IMR-90 (cell line): ENCODE measurements around the gene SPP2. TPM values are rescaled to one million over a fixed set of nuclear protein-coding genes. Genes with fewer than 3 reads are reported as not detected.

ENCODE experiments used
- ATAC-seq: fragments of 200-7000 bp; cut with Tn5 transposase; 2 replicates; pipeline ENCODE4 v1.9.1; 2020; ENCODE audit warnings: low read depth, mild to moderate bottlenecking, moderate library complexity
- BruUV-seq: library from RNA; stranded (reverse); fragments of 400-500 nt; replicated peaks from 2 replicates; lab custom pipeline; 2021; lab: Mats Ljungman, UMichigan
- CTCF ChIA-PET: fragments of 300-600 bp; formaldehyde crosslinking; extraction: SDS; loops from one replicate; lab custom pipeline; 2021; ENCODE audit warnings: antibody characterized with exemption; lab: Yijun Ruan, JAX
- POLR2A ChIA-PET: fragments of 300-600 bp; sonication (Branson Sonifier 250); formaldehyde crosslinking; loops from one replicate; lab custom pipeline; 2022; ENCODE audit warnings: antibody characterized with exemption; ENCODE audit not compliant: unreplicated experiment; lab: Charles Lee
- DNase-seq: peaks from one replicate; pipeline ENCODE4 v3.0.0; 2013
- H2AFZ ChIP-seq: replicated peaks from 2 replicates; pipeline ENCODE3; 2013; ENCODE audit warnings: low read length, mild to moderate bottlenecking; ENCODE audit not compliant: poor library complexity
- H2AK5ac ChIP-seq: 2 replicates; pipeline ENCODE4 v1.6.1; 2013; ENCODE audit warnings: low read depth, low read length, inconsistent platforms
- H2AK9ac ChIP-seq: replicated peaks from 2 replicates; pipeline ENCODE3; 2013; ENCODE audit warnings: mild to moderate bottlenecking, low read depth, low read length, moderate library complexity; ENCODE audit not compliant: poor library complexity
- H2BK120ac ChIP-seq: 2 replicates; pipeline ENCODE4 v1.6.1; 2013; ENCODE audit warnings: low read depth, low read length, inconsistent platforms
- H2BK15ac ChIP-seq: 3 replicates; pipeline ENCODE4 v1.6.1; 2013; ENCODE audit warnings: low read depth, low read length, inconsistent platforms
- H2BK20ac ChIP-seq: 2 replicates; pipeline ENCODE4 v1.6.1; 2013; ENCODE audit warnings: low read depth, mild to moderate bottlenecking, inconsistent platforms, low read length, moderate library complexity
- H2BK5ac ChIP-seq: 2 replicates; pipeline ENCODE4 v1.6.1; 2013; ENCODE audit warnings: mild to moderate bottlenecking, low read depth, low read length, inconsistent platforms; ENCODE audit not compliant: poor library complexity, severe bottlenecking
- H3K14ac ChIP-seq: replicated peaks from 2 replicates; pipeline ENCODE4 v1.6.1; 2013; ENCODE audit warnings: low read depth, low read length, inconsistent platforms
- H3K18ac ChIP-seq: 2 replicates; pipeline ENCODE4 v1.6.1; 2013; ENCODE audit warnings: low read depth, low read length, control low read depth
- H3K23ac ChIP-seq: 2 replicates; pipeline ENCODE4 v1.6.1; 2013; ENCODE audit warnings: low read depth, low read length, inconsistent platforms
- H3K27ac ChIP-seq: 2 replicates; pipeline ENCODE4 v1.5.1; 2013; ENCODE audit warnings: mild to moderate bottlenecking, control low read depth, low read length; ENCODE audit not compliant: insufficient read depth
- H3K27me3 ChIP-seq: 2 replicates; pipeline ENCODE4 v1.6.1; 2013; ENCODE audit warnings: low read length; ENCODE audit not compliant: control insufficient read depth, insufficient read depth
- H3K36me3 ChIP-seq: 2 replicates; pipeline ENCODE4 v1.6.1; 2013; ENCODE audit warnings: low read length, mixed read lengths; ENCODE audit not compliant: control insufficient read depth, insufficient read depth
- H3K4ac ChIP-seq: 2 replicates; pipeline ENCODE4 v1.6.1; 2013; ENCODE audit warnings: low read depth, low read length, inconsistent platforms
- H3K4me1 ChIP-seq: 2 replicates; pipeline ENCODE4 v1.6.1; 2013; ENCODE audit warnings: low read length, mixed read lengths; ENCODE audit not compliant: control insufficient read depth, insufficient read depth
- H3K4me2 ChIP-seq: 2 replicates; pipeline ENCODE4 v1.6.1; 2013; ENCODE audit warnings: low read depth, mild to moderate bottlenecking, control low read depth, low read length, moderate library complexity
- H3K4me3 ChIP-seq: 2 replicates; pipeline ENCODE4 v1.5.1; 2013; ENCODE audit warnings: low read depth, mild to moderate bottlenecking, control low read depth, low read length, moderate library complexity; ENCODE audit not compliant: insufficient read depth
- H3K56ac ChIP-seq: 2 replicates; pipeline ENCODE4 v1.6.1; 2013; ENCODE audit warnings: low read length, inconsistent platforms; ENCODE audit not compliant: insufficient read depth; ENCODE audit errors: extremely low read depth
- H3K79me1 ChIP-seq, 2 experiments: 2 replicates each; pipeline ENCODE4 v1.6.1; 2013; ENCODE audit warnings: low read length in 2 of 2, inconsistent platforms in 1 of 2, low read depth in 1 of 2
- H3K9ac ChIP-seq: 2 replicates; pipeline ENCODE4 v1.6.1; 2013; ENCODE audit warnings: low read depth, low read length, control low read depth
- H3K9me1 ChIP-seq: 2 replicates; pipeline ENCODE4 v1.6.1; 2013; ENCODE audit warnings: low read length, inconsistent platforms; ENCODE audit not compliant: insufficient read depth
- H3K9me3 ChIP-seq: 2 replicates; pipeline ENCODE4 v1.6.1; 2013; ENCODE audit warnings: low read length; ENCODE audit not compliant: control insufficient read depth, insufficient read depth
- H4K20me1 ChIP-seq: 2 replicates; pipeline ENCODE4 v1.6.1; 2013; ENCODE audit warnings: low read length, inconsistent platforms; ENCODE audit not compliant: insufficient read depth
- H4K5ac ChIP-seq: 2 replicates; pipeline ENCODE4 v1.6.1; 2013; ENCODE audit warnings: mild to moderate bottlenecking, low read depth, low read length, control low read depth
- H4K8ac ChIP-seq, 2 experiments: 2 replicates each; pipeline ENCODE4 v1.6.1; 2013; ENCODE audit warnings: low read depth in 2 of 2, low read length in 2 of 2, control low read depth in 1 of 2, inconsistent platforms in 1 of 2
- H4K91ac ChIP-seq: 2 replicates; pipeline ENCODE4 v1.6.1; 2013; ENCODE audit warnings: low read depth, low read length, inconsistent platforms; ENCODE audit not compliant: insufficient read depth
- BHLHE40 ChIP-seq: fragments of 150-350 bp; IDR thresholded peaks from 2 replicates; pipeline ENCODE4 v1.6.1; 2016; ENCODE audit warnings: mild to moderate bottlenecking, low read depth, low read length
- CEBPB ChIP-seq: IDR thresholded peaks from 2 replicates; pipeline ENCODE4 v1.6.1; 2012; ENCODE audit warnings: low read depth, low read length, improper control_type of control experiment
- CHD1 ChIP-seq: IDR thresholded peaks from 2 replicates; pipeline ENCODE4 v1.6.1; 2012; ENCODE audit warnings: low read depth, low read length, improper control_type of control experiment
- CTCF ChIP-seq: conservative IDR thresholded peaks from 2 replicates; pipeline ENCODE4 v1.5.1; 2012; ENCODE audit warnings: mild to moderate bottlenecking, low read depth, low read length, improper control_type of control experiment
- FOS ChIP-seq: fragments of 150-350 bp; IDR thresholded peaks from 2 replicates; pipeline ENCODE4 v1.6.1; 2016; ENCODE audit warnings: low read depth, low read length
- MAFK ChIP-seq: IDR thresholded peaks from 2 replicates; pipeline ENCODE4 v1.6.1; 2012; ENCODE audit warnings: low read depth, low read length, improper control_type of control experiment
- MAZ ChIP-seq: IDR thresholded peaks from 2 replicates; pipeline ENCODE4 v1.6.1; 2012; ENCODE audit warnings: low read depth, mild to moderate bottlenecking, low read length, improper control_type of control experiment, moderate library complexity, borderline replicate concordance
- MXI1 ChIP-seq: IDR thresholded peaks from 2 replicates; pipeline ENCODE4 v1.6.1; 2012; ENCODE audit warnings: low read depth, mild to moderate bottlenecking, low read length, moderate library complexity, borderline replicate concordance
- NFE2L2 ChIP-seq: fragments of 150-350 bp; IDR thresholded peaks from 2 replicates; pipeline ENCODE4 v1.6.1; 2016; ENCODE audit warnings: low read depth, mild to moderate bottlenecking, low read length
- POLR2A ChIP-seq: IDR thresholded peaks from 2 replicates; pipeline ENCODE4 v1.6.1; 2012; ENCODE audit warnings: mild to moderate bottlenecking, low read depth, low read length
- RAD21 ChIP-seq: IDR thresholded peaks from 2 replicates; pipeline ENCODE4 v1.6.1; 2012; ENCODE audit warnings: low read length, improper control_type of control experiment
- RCOR1 ChIP-seq: IDR thresholded peaks from 2 replicates; pipeline ENCODE4 v1.6.1; 2012; ENCODE audit warnings: mild to moderate bottlenecking, low read length, improper control_type of control experiment; ENCODE audit not compliant: insufficient replicate concordance
- RFX5 ChIP-seq: IDR thresholded peaks from 2 replicates; pipeline ENCODE4 v1.8.0; 2012; ENCODE audit warnings: low read depth, mild to moderate bottlenecking, low read length, moderate library complexity
- SMC3 ChIP-seq: fragments of 150-350 bp; IDR thresholded peaks from 2 replicates; pipeline ENCODE4 v1.6.1; 2016; ENCODE audit warnings: low read depth, mild to moderate bottlenecking, antibody characterized with exemption, low read length, moderate library complexity
- WGBS, 2 experiments: methylation state at CpG; one replicate each; pipeline versions ENCODE4 v1.1.5 to v1.1.7; 2013; ENCODE audit warnings: missing lambda C conversion rate in 2 of 2; ENCODE audit not compliant: insufficient read length in 1 of 2; ENCODE audit errors: extremely low coverage in 2 of 2; 5-methylcytosine and 5-hydroxymethylcytosine counted together
- dilution Hi-C: fragments of 300-500 bp; cut with HindIII; formaldehyde crosslinking; loops from one replicate; pipeline ENCODE4 v1.14.3; 2018; ENCODE audit warnings: low sequenced_read_pairs; ENCODE audit not compliant: unreplicated experiment
- in situ Hi-C: fragments of 300-500 bp; cut with MboI; formaldehyde crosslinking; loops from 3 replicates; pipeline ENCODE4 v1.14.3; 2019; ENCODE audit warnings: low sequenced_read_pairs, inconsistent platforms, mixed read lengths
- intact Hi-C: fragments of 100-400 bp; cut with micrococcal nuclease; formaldehyde crosslinking; loops from 2 replicates; pipeline ENCODE4 v1.10.0; 2022
- polyA plus RNA-seq, 3 experiments: library from polyadenylated mRNA; depleted of rRNA; stranded (reverse); fragments of >200 nt; gene quantifications; 2 replicates each; pipeline ENCODE4 v1.2.3, GENCODE V29; 2012; ENCODE audit warnings: low replicate concordance in 1 of 3
- total RNA-seq: library from RNA; depleted of rRNA; stranded (reverse); fragments of >200 nt; gene quantifications from 2 replicates; pipeline ENCODE4 v1.2.3, GENCODE V29; 2012
- TF ChIP-seq, protein P1 (sequence below): fragments of 150-350 bp; IDR thresholded peaks from 2 replicates; pipeline ENCODE4 v1.6.1; 2017; ENCODE audit warnings: mild to moderate bottlenecking, antibody characterized with exemption, low read length, low read depth

SPP2 gene
- total and polyA plus RNA-seq, 2 of the 4 experiments (the other 2 are of a cell fraction): not detected

DNA sequence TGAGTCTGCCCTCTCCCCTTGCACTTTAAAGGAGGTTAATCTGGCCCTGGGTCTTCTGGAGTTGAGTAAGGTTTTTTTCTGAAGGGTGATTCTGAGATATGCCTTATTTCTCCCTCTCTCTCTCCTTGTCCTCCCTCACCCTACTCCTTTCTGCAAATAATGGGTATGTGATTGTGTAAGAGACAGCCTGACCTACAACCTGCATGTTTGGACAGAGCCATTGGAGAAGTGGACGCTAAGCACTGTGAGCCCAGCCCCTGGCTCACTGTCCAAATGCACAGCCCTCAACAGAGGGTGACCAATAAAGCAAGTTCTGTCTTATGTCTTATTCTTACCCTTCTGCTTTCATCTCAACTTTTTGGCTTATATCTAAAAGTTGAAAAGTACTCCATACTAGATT is 71.5 kb downstream of the SPP2 start:
- Histone ChIP-seq H4K91ac (no peak overlapping the region), H4K8ac (no peak overlapping the region), H2AFZ (no peak overlapping the region), H2BK120ac (no peak overlapping the region), H3K27me3 (peaks cover 15% of the 10 kb centered on the region), H2BK5ac (no peak overlapping the region), H3K27ac (no peak overlapping the region), H3K79me1 (no peaks in the 10 kb centered on the region), H3K4ac (no peak overlapping the region), H3K4me3 (no peak overlapping the region), H2AK9ac (no peak overlapping the region), H2AK5ac (no peak overlapping the region), H3K9me1 (no peaks in the 10 kb centered on the region), H4K5ac (no peak overlapping the region), H3K4me1 (no peaks in the 10 kb centered on the region), H4K20me1 (no peaks in the 10 kb centered on the region), H2BK15ac (no peak overlapping the region), H2BK20ac (no peak overlapping the region), H3K4me2 (no peak overlapping the region), H3K9ac (no peak overlapping the region), H3K23ac (no peak overlapping the region), H3K18ac (no peak overlapping the region), H3K36me3 (no peaks in the 10 kb centered on the region), H3K14ac (no peak overlapping the region), H3K9me3 (peaks cover 2% of the 10 kb centered on the region; the same call in 1 of the 2 replicates), H3K56ac (no peak overlapping the region)
- intact Hi-C loops (no loop called here), in situ Hi-C loops (no loop called here), dilution Hi-C loops (no loop called here)
- WGBS, 2 experiments: no CpG with 5 or more reads among the region's 1 CpG
- no TSS peak for BruUV-seq
- ChIA-PET CTCF (no interaction called here), POLR2A (no interaction called here)
- no peak for ATAC-seq
- TF ChIP-seq MXI1 (no peak), NFE2L2 (no peak), RFX5 (no peak), RAD21 (no peak), RCOR1 (no peak), BHLHE40 (no peak), CEBPB (no peak), POLR2A (no peak), MAZ (no peak), FOS (no peak), MAFK (no peak), CTCF (no peak), SMC3 (no peak), CHD1 (no peak)
- TF ChIP-seq, protein P1, sequence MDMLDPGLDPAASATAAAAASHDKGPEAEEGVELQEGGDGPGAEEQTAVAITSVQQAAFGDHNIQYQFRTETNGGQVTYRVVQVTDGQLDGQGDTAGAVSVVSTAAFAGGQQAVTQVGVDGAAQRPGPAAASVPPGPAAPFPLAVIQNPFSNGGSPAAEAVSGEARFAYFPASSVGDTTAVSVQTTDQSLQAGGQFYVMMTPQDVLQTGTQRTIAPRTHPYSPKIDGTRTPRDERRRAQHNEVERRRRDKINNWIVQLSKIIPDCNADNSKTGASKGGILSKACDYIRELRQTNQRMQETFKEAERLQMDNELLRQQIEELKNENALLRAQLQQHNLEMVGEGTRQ: no peak
- DNase-seq: no peak
